Mesothelial cell of epicardium (in vitro differentiated cells): Measurements from ENCODE around the gene SULF2. TPM values are rescaled to one million over a fixed set of nuclear protein-coding genes. Genes with fewer than 3 reads are reported as not detected.

Source experiments
- DNase-seq, 2 experiments: peaks; one replicate each; pipeline ENCODE4 v3.0.0; 2021; ENCODE audit warnings: low spot score in 2 of 2; ENCODE audit not compliant: unreplicated experiment in 2 of 2
- H3K27ac Mint-ChIP-seq: 2 replicates; pipeline ENCODE4 v1.8.0; 2021; ENCODE audit warnings: mixed read lengths
- H3K27me3 Mint-ChIP-seq: 2 replicates; pipeline ENCODE4 v1.8.0; 2021; ENCODE audit warnings: low read depth, mixed read lengths
- H3K36me3 Mint-ChIP-seq: 2 replicates; pipeline ENCODE4 v1.8.0; 2021; ENCODE audit warnings: mixed read lengths
- H3K4me1 Mint-ChIP-seq: 2 replicates; pipeline ENCODE4 v1.8.0; 2021; ENCODE audit warnings: mixed read lengths
- H3K4me3 Mint-ChIP-seq: 2 replicates; pipeline ENCODE4 v1.8.0; 2021; ENCODE audit warnings: mild to moderate bottlenecking, moderate library complexity, mixed read lengths
- H3K9me3 Mint-ChIP-seq: 2 replicates; pipeline ENCODE4 v1.8.0; 2021; ENCODE audit warnings: mixed read lengths
- total RNA-seq: library from RNA; stranded (reverse); gene quantifications from 3 replicates; pipeline ENCODE4 v1.2.1, GENCODE V29; 2021
- TF ChIP-seq, protein P1 (sequence below): fragments of 200-600 bp; sonication (generic); IDR thresholded peaks from one replicate; pipeline ENCODE4 v1.5.0; 2021; ENCODE audit warnings: antibody characterized with exemption; ENCODE audit not compliant: unreplicated experiment

SULF2 gene
- total RNA-seq, 1 donor from 2014 or later, result 77.0 TPM

DNA sequence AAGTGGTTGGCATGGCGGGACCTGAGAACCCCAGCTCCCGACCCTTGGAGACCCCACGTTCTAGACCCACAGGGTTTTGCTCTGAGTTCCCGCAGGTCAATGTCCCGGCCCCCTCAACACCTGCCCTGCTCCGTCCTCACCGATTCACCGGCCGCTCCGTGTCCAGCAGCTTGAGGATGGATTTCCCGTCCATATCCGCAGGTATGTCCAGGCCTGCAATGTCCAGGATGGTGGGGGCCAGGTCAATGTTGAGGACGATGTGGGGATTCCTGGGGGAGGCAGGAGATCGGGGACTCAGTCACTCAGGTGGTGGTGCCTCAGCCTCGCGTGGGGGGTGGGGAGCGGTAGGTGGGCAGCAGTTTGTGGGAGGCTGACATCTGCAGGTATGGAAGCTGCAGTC is 106.7 kb downstream of the SULF2 start:
- no peak overlapping the region for H3K4me3 Mint-ChIP-seq
- no peaks in the 10 kb centered on the region for H3K27me3 Mint-ChIP-seq
- H3K9me3 Mint-ChIP-seq, result no peaks in the 10 kb centered on the region
- no peak overlapping the region for H3K27ac Mint-ChIP-seq
- H3K36me3 Mint-ChIP-seq, result peaks cover 2% of the 10 kb centered on the region
- TF ChIP-seq, protein P1, sequence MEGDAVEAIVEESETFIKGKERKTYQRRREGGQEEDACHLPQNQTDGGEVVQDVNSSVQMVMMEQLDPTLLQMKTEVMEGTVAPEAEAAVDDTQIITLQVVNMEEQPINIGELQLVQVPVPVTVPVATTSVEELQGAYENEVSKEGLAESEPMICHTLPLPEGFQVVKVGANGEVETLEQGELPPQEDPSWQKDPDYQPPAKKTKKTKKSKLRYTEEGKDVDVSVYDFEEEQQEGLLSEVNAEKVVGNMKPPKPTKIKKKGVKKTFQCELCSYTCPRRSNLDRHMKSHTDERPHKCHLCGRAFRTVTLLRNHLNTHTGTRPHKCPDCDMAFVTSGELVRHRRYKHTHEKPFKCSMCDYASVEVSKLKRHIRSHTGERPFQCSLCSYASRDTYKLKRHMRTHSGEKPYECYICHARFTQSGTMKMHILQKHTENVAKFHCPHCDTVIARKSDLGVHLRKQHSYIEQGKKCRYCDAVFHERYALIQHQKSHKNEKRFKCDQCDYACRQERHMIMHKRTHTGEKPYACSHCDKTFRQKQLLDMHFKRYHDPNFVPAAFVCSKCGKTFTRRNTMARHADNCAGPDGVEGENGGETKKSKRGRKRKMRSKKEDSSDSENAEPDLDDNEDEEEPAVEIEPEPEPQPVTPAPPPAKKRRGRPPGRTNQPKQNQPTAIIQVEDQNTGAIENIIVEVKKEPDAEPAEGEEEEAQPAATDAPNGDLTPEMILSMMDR, result no peak
- DNase-seq, result no peak
- peaks cover 7% of the 10 kb centered on the region for H3K4me1 Mint-ChIP-seq

DNA sequence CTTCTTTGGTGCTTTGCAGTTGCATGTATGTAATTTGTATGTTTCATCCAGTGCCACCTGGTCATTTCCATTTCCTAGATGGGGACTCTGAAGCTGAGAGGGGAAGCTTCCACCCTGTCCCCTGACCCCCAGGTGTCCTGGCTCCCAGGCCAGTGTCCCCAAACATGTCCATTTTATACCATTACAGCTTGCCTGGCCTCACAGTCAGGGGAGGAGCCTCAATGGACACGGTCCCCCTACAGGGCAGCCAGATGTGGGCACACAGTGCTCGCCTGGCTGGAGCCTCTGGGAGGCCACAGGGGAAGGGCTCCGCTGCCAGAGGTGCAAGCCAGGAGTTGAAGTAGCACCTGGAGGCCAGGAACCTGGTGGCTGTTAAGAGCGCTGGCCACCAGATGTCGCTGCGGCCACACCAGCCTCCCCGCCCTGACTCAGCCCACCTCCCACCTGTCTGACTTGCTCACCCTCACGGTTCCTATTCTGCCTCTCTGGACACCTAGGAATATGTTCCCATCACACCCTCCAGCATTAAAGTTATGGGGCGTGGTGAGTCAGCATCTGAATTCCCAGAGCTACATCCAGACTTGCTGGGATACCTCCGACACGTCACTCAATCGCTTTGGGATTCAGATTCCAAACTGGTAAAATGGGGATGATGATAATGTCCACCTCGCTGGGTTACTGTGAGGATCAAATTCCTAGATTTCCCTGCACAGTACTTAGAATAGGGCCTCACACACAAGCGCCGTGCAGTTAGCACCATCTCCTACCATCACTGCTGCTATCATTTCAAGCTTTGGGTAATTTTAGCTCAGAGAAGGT is 107.4 kb downstream of the SULF2 start:
- H3K36me3 Mint-ChIP-seq, result peaks cover 2% of the 10 kb centered on the region
- no peaks in the 10 kb centered on the region for H3K27me3 Mint-ChIP-seq
- TF ChIP-seq, protein P1, result peak; percentile 90
- peaks cover 7% of the 10 kb centered on the region for H3K4me1 Mint-ChIP-seq
- DNase-seq, result peak; percentile 64 to 85
- no peak overlapping the region for H3K4me3 Mint-ChIP-seq
- H3K27ac Mint-ChIP-seq, result no peak overlapping the region
- no peaks in the 10 kb centered on the region for H3K9me3 Mint-ChIP-seq

DNA sequence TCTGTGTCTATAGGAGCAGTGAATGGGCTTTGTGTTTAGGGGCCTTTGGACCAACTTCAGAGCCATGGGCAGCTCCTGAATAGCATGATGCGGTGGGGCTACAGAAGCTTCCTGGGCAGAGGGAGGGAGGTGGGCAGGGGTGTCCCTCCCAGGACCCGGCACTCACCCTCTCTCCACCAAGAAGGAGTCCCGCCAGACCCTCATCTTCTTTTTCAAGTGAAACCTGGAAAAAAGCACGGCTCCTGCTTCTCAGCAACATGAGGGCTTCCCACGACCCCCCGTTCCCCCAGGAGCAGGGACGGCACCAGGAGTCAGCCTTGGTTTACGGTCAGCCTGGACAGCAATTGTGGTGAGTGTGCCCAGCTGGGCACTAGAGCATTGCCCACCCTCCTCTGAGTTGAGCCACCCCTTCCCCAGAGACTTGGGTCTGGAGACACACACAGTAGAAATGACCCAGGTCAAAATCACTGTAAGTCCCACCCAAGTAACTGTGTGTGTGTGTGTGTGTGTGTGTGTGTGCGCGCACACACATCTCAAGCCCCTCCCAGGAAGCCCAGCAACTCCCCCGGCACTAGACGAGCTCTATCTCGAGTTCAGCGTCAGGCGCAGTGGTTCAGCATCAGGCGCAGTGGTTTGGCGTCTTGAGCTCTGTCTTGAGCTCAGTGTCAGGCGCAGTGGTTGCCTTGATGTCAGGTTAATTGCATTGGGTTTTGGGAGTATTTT is 108.2 kb downstream of the SULF2 start:
- no peak for DNase-seq
- Mint-ChIP-seq H3K4me1 (peaks cover 4% of the 10 kb centered on the region), H3K9me3 (no peaks in the 10 kb centered on the region), H3K27ac (no peak overlapping the region), H3K4me3 (no peak overlapping the region), H3K36me3 (peaks cover 2% of the 10 kb centered on the region), H3K27me3 (no peaks in the 10 kb centered on the region)
- TF ChIP-seq, protein P1, result no peak

DNA sequence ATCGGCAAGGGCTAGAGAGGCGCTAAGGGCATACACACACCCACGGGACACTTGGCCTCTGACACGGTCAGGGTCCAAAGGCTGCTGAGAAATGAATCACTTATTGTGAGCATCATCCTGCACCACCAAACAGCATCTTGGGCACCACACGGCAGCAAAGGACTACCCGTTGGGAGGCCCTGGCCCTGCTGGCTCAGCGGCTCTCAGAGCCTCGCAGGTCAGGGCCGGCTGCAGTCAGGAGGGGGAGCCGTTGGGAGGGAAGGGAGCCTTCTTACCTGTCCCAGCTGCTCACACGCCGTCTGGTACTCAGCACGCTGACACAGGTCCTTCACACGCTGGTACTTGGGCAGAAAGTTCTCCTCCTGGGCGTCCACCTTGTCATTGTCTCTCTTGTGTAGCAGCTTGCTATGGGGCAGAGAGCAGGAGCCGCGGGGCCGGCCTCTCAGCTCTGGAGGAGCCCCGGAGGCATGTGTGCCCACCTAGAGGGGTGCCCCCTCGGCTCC is 109.0 kb downstream of the SULF2 start:
- Mint-ChIP-seq H3K9me3 (no peaks in the 10 kb centered on the region), H3K27ac (no peak overlapping the region), H3K36me3 (peaks cover 2% of the 10 kb centered on the region), H3K27me3 (no peaks in the 10 kb centered on the region), H3K4me3 (no peak overlapping the region), H3K4me1 (peaks cover 2% of the 10 kb centered on the region)
- TF ChIP-seq, protein P1, result no peak
- no peak for DNase-seq

DNA sequence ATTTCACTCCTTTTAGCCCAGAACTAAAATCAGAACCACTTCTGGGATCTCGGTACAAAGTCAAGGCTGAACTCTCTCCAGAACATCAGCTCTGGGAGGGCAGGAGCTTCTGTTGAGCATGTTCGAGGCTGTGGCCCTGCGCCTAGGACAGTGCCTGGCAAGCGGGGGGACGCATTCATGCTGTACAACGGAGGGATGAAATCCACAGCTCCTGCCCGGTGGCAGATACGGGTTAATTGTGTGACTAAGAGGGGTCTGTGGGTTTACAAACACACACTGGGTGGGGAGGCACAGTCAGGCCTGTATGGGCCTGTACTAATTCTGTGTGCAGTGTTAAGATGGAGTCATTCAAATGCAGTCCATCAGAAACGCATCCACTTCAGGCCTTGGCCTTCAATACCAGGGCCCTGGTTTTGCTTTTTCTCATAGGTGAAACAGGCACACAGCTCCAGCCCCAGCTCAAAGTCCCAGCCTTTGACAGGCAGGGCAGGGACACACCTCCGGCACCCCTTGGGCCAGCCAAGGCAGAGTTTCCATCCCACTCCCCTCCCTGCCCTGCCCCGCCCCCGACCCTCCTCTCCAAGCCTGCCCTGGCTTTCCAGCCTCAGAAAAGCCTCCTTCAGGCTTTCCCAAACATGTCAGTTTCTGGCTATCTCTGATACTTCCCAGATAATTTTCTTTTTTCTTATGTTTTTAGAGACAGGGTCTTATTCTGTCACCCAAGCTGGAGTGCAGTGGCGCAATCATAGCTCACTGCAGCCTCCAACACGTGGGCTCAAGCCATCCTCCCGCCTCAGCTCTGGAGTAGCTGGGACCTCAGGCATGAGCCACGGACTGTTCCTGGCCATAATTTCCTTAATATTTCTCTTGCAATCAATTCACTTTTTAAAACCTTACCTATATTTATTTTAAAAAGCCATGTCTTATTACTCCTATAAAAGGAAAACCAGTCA is 109.8 kb downstream of the SULF2 start:
- TF ChIP-seq, protein P1, result no peak
- no peak for DNase-seq
- Mint-ChIP-seq H3K27me3 (no peaks in the 10 kb centered on the region), H3K9me3 (no peaks in the 10 kb centered on the region), H3K4me3 (no peak overlapping the region), H3K27ac (no peak overlapping the region), H3K4me1 (peaks cover 2% of the 10 kb centered on the region), H3K36me3 (peaks cover 2% of the 10 kb centered on the region)
